SK-N-SH treated with all-trans-retinoic acid at 6 μM for 48 hours (cell line): Measurements from ENCODE around the gene USF2.

ENCODE experiments used
- ARNTL ChIP-seq: fragments of 450-650 bp; formaldehyde crosslinking; IDR thresholded peaks from 2 replicates; pipeline ENCODE4 v1.5.0; 2020; ENCODE audit warnings: low read depth, mild to moderate bottlenecking, moderate library complexity, borderline replicate concordance
- BACH2 ChIP-seq: fragments of 250-450 bp; sonication (Bioruptor Pico); IDR thresholded peaks from 2 replicates; pipeline ENCODE4 v1.9.0; 2021; ENCODE audit warnings: mild to moderate bottlenecking, borderline replicate concordance
- ESRRG ChIP-seq: fragments of 250-450 bp; sonication (Bioruptor Pico); IDR thresholded peaks from 2 replicates; pipeline ENCODE4 v1.6.1; 2021; ENCODE audit warnings: mild to moderate bottlenecking
- PPARA ChIP-seq: fragments of 250-450 bp; sonication (Bioruptor Pico); IDR thresholded peaks from 2 replicates; pipeline ENCODE4 v1.5.0; 2020; ENCODE audit warnings: mild to moderate bottlenecking, borderline replicate concordance
- ZFP3 ChIP-seq: fragments of 250-450 bp; sonication (Bioruptor Pico); IDR thresholded peaks from 2 replicates; pipeline ENCODE4 v1.5.0; 2020; ENCODE audit warnings: mild to moderate bottlenecking, moderate library complexity
- ZNF70 ChIP-seq: fragments of 450-650 bp; formaldehyde crosslinking; IDR thresholded peaks from 2 replicates; pipeline ENCODE4 v1.5.0; 2020; ENCODE audit warnings: mild to moderate bottlenecking, moderate library complexity
- ZNF8 ChIP-seq: fragments of 450-650 bp; formaldehyde crosslinking; IDR thresholded peaks from 2 replicates; pipeline ENCODE4 v1.5.0; 2020; ENCODE audit warnings: mild to moderate bottlenecking, moderate library complexity
- TF ChIP-seq, protein P1 (sequence below): fragments of 250-450 bp; sonication (Bioruptor Pico); IDR thresholded peaks from 2 replicates; pipeline ENCODE4 v1.5.1; 2021; ENCODE audit warnings: mild to moderate bottlenecking, moderate library complexity

DNA sequence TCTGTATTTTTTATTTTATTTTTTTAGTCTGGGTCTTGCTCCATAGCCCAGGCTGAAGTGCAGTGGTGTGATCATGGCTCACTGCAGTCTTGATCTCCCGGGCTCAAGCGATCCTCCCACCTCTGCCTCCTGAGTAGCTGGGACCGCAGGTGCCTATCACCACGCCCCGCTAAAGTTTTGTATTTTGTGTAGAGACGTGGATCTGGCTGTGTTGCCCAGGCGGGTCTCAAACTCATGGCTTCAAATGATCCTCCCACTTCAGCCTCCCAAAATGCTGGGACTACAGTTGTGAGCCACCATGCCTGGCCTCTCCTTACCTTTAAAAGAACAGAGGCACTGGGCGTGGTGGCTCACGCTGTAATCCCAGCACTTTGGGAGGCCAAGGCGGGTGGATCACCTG is 19.0 kb downstream of the USF2 start:
- TF ChIP-seq, protein P1, sequence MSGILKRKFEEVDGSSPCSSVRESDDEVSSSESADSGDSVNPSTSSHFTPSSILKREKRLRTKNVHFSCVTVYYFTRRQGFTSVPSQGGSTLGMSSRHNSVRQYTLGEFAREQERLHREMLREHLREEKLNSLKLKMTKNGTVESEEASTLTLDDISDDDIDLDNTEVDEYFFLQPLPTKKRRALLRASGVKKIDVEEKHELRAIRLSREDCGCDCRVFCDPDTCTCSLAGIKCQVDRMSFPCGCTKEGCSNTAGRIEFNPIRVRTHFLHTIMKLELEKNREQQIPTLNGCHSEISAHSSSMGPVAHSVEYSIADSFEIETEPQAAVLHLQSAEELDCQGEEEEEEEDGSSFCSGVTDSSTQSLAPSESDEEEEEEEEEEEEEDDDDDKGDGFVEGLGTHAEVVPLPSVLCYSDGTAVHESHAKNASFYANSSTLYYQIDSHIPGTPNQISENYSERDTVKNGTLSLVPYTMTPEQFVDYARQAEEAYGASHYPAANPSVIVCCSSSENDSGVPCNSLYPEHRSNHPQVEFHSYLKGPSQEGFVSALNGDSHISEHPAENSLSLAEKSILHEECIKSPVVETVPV (CRISPR knock-in tag) = no peak
- no peak for TF ChIP-seq ESRRG (CRISPR knock-in tag)
- TF ChIP-seq ZNF8 (CRISPR knock-in tag) = no peak
- TF ChIP-seq ZFP3 (CRISPR knock-in tag) = no peak
- no peak for TF ChIP-seq BACH2
- TF ChIP-seq ARNTL (CRISPR knock-in tag) = no peak
- TF ChIP-seq ZNF70 = no peak
- TF ChIP-seq PPARA (CRISPR knock-in tag) = no peak
